HG03460 (cell line): ENCODE data around the gene MS4A15.
"Not testable (repeated sequence)": the region's sequence is repeated elsewhere in the genome, so short reads cannot be mapped to it uniquely, and the experiment has no call there.

ENCODE experiments used
- ATAC-seq: cut with Tn5 transposase; IDR thresholded peaks from one replicate; pipeline ENCODE4 v1.9.1; 2021; ENCODE audit not compliant: unreplicated experiment

Gene MS4A15

GRCh38 chr11:60756307-60757032, at the start of gene MS4A15:
MS4A15 (plus strand) TSS chr11:60756867; CDS start chr11:60763734, 6,867 bp downstream.
- no peak for ATAC-seq

GRCh38 chr11:60706931-60707330, 49.7 kb upstream of the MS4A15 start:
- no peak for ATAC-seq

- no peak for ATAC-seq
These were observed 46.2 kb upstream of the MS4A15 start for GRCh38 chr11:60710482-60710881.

GRCh38 chr11:60711276-60711675, 45.4 kb upstream of the MS4A15 start:
- no peak for ATAC-seq

GRCh38 chr11:60713423-60713822, 43.2 kb upstream of the MS4A15 start:
- ATAC-seq: not testable (repeated sequence)

GRCh38 chr11:60717956-60718355, 38.7 kb upstream of the MS4A15 start:
- no peak for ATAC-seq

- ATAC-seq: no peak
These were observed 37.9 kb upstream of the MS4A15 start for GRCh38 chr11:60718524-60719316.

- no peak for ATAC-seq
These were observed 37.3 kb upstream of the MS4A15 start for GRCh38 chr11:60719391-60719790.

- no peak for ATAC-seq
These were observed 36.2 kb upstream of the MS4A15 start for GRCh38 chr11:60720460-60720859.

- no peak for ATAC-seq
These were observed 32.2 kb upstream of the MS4A15 start, which contains the start of gene MS4A18 for GRCh38 chr11:60724420-60724819. MS4A18 (plus strand) TSS chr11:60724720.

- no peak for ATAC-seq
These were observed 31.1 kb upstream of the MS4A15 start for GRCh38 chr11:60725592-60725991.

GRCh38 chr11:60731586-60731985, 25.1 kb upstream of the MS4A15 start:
- ATAC-seq: no peak

- no peak for ATAC-seq
These were observed 22.4 kb upstream of the MS4A15 start for GRCh38 chr11:60734279-60734678.

- no peak for ATAC-seq
These were observed 17.6 kb upstream of the MS4A15 start for GRCh38 chr11:60739114-60739513.

- no peak for ATAC-seq
These were observed 16.1 kb upstream of the MS4A15 start for GRCh38 chr11:60740573-60740972.

- no peak for ATAC-seq
These were observed 15.2 kb upstream of the MS4A15 start for GRCh38 chr11:60741421-60741820.

GRCh38 chr11:60743058-60743457, 13.6 kb upstream of the MS4A15 start:
- no peak for ATAC-seq

- no peak for ATAC-seq
These were observed 12.6 kb upstream of the MS4A15 start for GRCh38 chr11:60744114-60744513.

GRCh38 chr11:60747359-60747873, 9.3 kb upstream of the MS4A15 start:
- no peak for ATAC-seq

GRCh38 chr11:60748225-60748624, 8.4 kb upstream of the MS4A15 start:
- no peak for ATAC-seq

- ATAC-seq: no peak
These were observed 7.8 kb upstream of the MS4A15 start for GRCh38 chr11:60748821-60749220.

- no peak for ATAC-seq
These were observed 5.8 kb upstream of the MS4A15 start for GRCh38 chr11:60750911-60751310.
